Measurements from ENCODE around the gene PRKAR1B.

Gene PRKAR1B

DNA sequence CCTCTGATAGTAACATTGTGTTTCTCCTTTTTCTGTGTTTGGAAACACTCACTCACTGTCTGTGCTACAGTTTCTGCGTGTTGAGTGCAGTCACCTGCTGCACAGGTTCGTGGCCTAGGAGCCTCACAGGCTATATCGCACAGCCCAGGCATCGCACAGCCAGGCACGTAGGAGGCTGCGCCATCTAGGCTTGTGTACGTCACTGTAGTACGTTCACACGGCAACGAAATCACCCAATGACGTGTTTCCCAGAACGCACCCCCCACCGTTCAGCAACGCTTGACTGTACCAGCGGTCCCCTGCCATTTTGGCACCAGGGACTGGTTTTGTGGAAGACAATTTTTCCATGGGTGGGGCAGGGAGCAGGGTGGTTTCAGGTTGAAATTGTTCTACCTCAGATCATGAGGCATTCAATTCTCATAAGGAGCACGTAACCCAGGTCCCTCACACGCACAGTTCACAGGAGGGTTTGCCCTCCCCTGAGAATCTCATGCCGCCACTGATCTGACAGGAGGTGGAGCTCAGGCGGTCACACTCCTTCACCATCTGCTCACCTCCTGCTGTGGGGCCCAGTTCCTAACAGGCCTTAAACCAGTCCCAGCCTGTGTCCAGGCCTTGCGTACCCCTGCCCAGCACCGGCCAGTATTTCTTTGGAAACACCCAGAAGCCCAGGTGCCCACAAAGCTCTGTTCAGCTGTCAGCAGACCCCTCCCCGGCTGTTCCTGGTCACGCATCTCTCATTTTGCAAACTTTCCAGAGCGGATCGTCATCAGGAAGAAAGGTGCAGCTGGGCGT lies 23.2 kb upstream of the PRKAR1B start:
- H3K36me3 ChIP-seq (ENCODE audit: insufficient read depth, low read length), result peaks cover 59% of the 10 kb centered on the region
- H3K9me2 ChIP-seq (ENCODE audit: low read depth, low read length), result no peaks in the 10 kb centered on the region
- H3K79me2 ChIP-seq (ENCODE audit: insufficient read depth, low read length), result no peaks in the 10 kb centered on the region
- H2AFZ ChIP-seq (ENCODE audit: low read length), result no peak overlapping the region
- TF ChIP-seq CTCF (IDR thresholded peaks at IDR 0.05; ENCODE audit: low read length) (no peak), EZH2 (IDR thresholded peaks at IDR 0.05; ENCODE audit: borderline replicate concordance, low read length) (no peak)
- no peaks in the 10 kb centered on the region for H3K27me3 ChIP-seq (ENCODE audit: insufficient read depth, low read length)
- H3K4me2 ChIP-seq (ENCODE audit: low read length), result no peak overlapping the region
- no peaks in the 10 kb centered on the region for H4K20me1 ChIP-seq (ENCODE audit: insufficient read depth, low read length)
- H3K4me3 ChIP-seq (ENCODE audit: low read depth, low read length, poor library complexity, severe bottlenecking), result no peak overlapping the region
- no peaks in the 10 kb centered on the region for H3K4me1 ChIP-seq (ENCODE audit: insufficient read depth, low read length, severe bottlenecking)
- no peaks in the 10 kb centered on the region for H3F3A ChIP-seq (ENCODE audit: insufficient read depth, low read length)
- no peaks in the 10 kb centered on the region for H3K9me3 ChIP-seq (ENCODE audit: low read length)
- H3K27ac ChIP-seq (ENCODE audit: low read depth, low read length, poor library complexity, severe bottlenecking), result no peak overlapping the region
- H3K9ac ChIP-seq (ENCODE audit: low read length), result no peak overlapping the region

DNA sequence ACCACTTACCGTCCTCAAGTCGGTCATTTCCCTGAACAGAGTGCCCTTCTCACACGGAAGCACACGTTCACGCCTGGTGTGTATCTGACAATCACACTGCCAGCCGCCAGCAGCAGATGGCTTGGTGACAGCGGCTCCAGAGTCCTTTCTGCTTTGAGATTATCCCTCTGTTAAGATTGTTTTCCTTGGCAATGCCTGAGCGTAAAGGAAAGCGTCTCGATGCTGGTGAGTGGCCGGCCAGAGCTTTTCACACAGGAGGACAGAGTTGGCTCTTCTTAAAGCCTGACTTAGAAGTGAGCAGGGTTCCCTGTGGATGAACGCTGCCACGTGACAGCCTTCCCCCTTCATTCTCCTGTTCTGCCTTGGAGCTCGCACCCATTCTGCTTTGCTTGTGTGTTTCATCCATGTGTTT lies 22.1 kb upstream of the PRKAR1B start:
- H3K4me3 ChIP-seq (ENCODE audit: low read depth, low read length, poor library complexity, severe bottlenecking), result no peak overlapping the region
- no peak for TF ChIP-seq CTCF (IDR thresholded peaks at IDR 0.05; ENCODE audit: low read length)
- TF ChIP-seq EZH2 (IDR thresholded peaks at IDR 0.05; ENCODE audit: borderline replicate concordance, low read length), result no peak
- no peak overlapping the region for H3K9ac ChIP-seq (ENCODE audit: low read length)
- H3K36me3 ChIP-seq (ENCODE audit: insufficient read depth, low read length), result peaks cover 55% of the 10 kb centered on the region
- H3K4me1 ChIP-seq (ENCODE audit: insufficient read depth, low read length, severe bottlenecking), result no peaks in the 10 kb centered on the region
- H3K79me2 ChIP-seq (ENCODE audit: insufficient read depth, low read length), result no peaks in the 10 kb centered on the region
- H3K9me2 ChIP-seq (ENCODE audit: low read depth, low read length), result no peaks in the 10 kb centered on the region
- no peaks in the 10 kb centered on the region for H4K20me1 ChIP-seq (ENCODE audit: insufficient read depth, low read length)
- no peak overlapping the region for H2AFZ ChIP-seq (ENCODE audit: low read length)
- H3F3A ChIP-seq (ENCODE audit: insufficient read depth, low read length), result no peaks in the 10 kb centered on the region
- H3K9me3 ChIP-seq (ENCODE audit: low read length), result no peaks in the 10 kb centered on the region
- H3K27ac ChIP-seq (ENCODE audit: low read depth, low read length, poor library complexity, severe bottlenecking), result no peak overlapping the region
- H3K27me3 ChIP-seq (ENCODE audit: insufficient read depth, low read length), result no peaks in the 10 kb centered on the region
- no peak overlapping the region for H3K4me2 ChIP-seq (ENCODE audit: low read length)

DNA sequence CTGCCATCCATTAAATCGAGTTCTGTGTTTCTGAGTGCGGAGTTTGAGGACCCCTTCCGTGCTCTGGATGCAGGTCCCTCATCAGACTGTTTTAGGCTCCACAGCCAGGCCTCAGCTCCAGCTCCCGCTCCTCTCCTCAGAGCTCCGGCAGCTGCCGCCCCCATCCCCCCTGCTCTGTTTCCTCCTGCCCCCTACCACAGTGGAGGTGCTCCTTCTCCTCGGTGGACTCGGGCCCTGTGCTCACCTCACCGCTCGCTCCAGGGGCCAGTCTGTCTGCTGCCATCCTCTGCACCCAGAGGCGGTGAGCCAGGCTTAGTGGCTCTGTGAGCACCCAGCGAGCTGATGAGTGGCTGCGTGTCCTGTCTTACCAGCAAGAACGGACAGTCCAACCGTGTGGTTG lies 21.4 kb upstream of the PRKAR1B start:
- Histone ChIP-seq H3K9me2 (ENCODE audit: low read depth, low read length) (no peaks in the 10 kb centered on the region), H3K9me3 (ENCODE audit: low read length) (no peaks in the 10 kb centered on the region), H3K79me2 (ENCODE audit: insufficient read depth, low read length) (no peaks in the 10 kb centered on the region), H3K4me1 (ENCODE audit: insufficient read depth, low read length, severe bottlenecking) (no peaks in the 10 kb centered on the region), H3K4me2 (ENCODE audit: low read length) (no peak overlapping the region), H3K27me3 (ENCODE audit: insufficient read depth, low read length) (no peaks in the 10 kb centered on the region), H2AFZ (ENCODE audit: low read length) (no peak overlapping the region), H3K36me3 (ENCODE audit: insufficient read depth, low read length) (peaks cover 56% of the 10 kb centered on the region), H3F3A (ENCODE audit: insufficient read depth, low read length) (no peaks in the 10 kb centered on the region), H3K4me3 (ENCODE audit: low read depth, low read length, poor library complexity, severe bottlenecking) (no peak overlapping the region), H3K27ac (ENCODE audit: low read depth, low read length, poor library complexity, severe bottlenecking) (no peak overlapping the region), H3K9ac (ENCODE audit: low read length) (no peak overlapping the region), H4K20me1 (ENCODE audit: insufficient read depth, low read length) (no peaks in the 10 kb centered on the region)
- TF ChIP-seq EZH2 (IDR thresholded peaks at IDR 0.05; ENCODE audit: borderline replicate concordance, low read length), result no peak
- no peak for TF ChIP-seq CTCF (IDR thresholded peaks at IDR 0.05; ENCODE audit: low read length)

Measured in OCI-LY1 (cell line).